NCI-H226 (cell line): ENCODE results near the gene CLDN5.
"Not testable (repeated sequence)": the region's sequence is repeated elsewhere in the genome, so short reads cannot be mapped to it uniquely, and the experiment has no call there.

Experiments used
- DNase-seq: peaks from one replicate; pipeline ENCODE4 v3.0.0-alpha.2; 2015

The CLDN5 gene

GRCh38 chr22:19547620-19548019 lies 23.4 kb upstream of the CLDN5 start:
- DNase-seq, result no peak

- DNase-seq, result no peak
Measured at GRCh38 chr22:19546680-19547079, 22.5 kb upstream of the CLDN5 start.

- no peak for DNase-seq
Measured at GRCh38 chr22:19545935-19546207, 21.7 kb upstream of the CLDN5 start.

DNA sequence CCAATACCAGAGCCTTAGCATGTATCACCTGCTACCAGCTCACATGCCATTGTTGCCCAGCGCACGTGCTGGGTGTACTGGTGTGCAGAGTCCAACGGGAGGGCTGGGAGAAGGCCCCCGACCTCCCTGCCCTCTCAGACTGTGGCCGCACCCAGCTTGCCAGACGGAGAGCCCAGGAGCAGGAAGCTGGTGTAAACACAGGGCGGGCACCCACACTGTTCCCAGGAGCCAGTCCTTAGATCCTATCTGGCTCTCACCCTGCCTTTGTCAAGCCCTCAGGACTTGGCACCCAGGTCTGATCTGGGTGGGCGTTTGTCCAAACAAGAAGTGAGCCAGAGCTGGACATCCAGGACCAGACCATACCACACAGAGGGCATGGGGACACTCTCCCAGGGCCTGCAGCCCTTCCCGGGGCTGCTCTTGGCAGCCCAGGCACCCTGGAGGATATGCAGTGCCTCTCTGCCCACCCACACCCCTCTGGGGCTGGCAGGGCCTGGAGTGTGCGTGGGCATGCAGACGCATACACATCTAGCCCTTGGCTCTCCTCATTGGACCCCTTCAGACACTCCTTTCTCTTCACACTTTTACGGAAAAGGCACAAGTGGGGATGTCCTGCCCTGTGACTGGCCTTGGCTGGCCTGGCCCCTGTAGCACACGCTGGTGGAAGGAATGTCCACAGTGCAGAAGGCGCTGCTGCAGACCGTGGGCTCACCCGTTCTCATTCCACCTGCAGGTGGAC lies 19.9 kb upstream of the CLDN5 start:
- DNase-seq, result no peak

DNA sequence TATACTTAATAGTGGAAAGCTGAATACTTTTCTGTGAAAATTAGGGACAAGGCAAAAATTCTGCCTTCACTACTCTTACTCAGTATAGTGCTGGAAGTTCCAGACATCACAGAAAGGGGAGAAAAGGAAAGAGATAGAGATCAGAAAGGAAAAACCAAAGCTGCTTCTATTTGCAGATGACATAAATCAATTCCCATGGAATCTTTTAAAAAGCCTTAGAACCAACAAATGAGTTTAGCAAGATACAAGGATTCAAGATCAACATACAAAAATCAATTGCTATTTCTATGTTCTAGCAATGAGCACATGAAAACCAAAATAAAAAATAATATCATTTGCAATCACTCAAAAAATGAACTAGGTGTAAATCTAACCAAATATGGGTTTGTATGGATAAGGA lies 16.2 kb upstream of the CLDN5 start:
- no peak for DNase-seq

DNA sequence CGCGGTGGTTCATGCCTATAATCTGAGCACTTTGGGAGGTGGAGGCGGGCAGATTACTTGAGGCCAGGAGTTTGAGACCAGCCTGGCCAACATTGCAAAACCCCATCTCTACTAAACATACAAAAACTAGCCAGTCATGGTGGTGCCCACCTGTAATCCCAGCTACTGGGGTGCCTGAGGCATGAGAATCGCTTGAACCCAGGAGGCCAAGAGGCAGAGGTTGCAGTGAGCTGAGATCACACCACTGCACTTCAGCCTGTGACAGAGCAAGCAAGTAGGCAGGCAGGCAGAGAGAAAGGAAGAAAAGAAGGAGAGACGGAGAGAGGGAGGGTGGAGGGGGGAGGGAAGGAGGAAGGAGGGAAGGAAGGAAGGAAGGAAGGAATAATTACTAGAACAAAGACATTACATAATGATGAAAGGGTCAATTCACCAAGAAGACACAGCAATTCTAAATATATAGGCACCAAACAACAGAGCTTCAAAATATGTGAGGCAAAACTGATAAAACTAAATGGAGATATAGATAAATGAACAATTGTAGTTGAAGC lies 13.8 kb upstream of the CLDN5 start:
- DNase-seq, result no peak

GRCh38 chr22:19536564-19536963 lies 12.4 kb upstream of the CLDN5 start:
- no peak for DNase-seq

GRCh38 chr22:19535001-19535400 lies 10.8 kb upstream of the CLDN5 start:
- DNase-seq, result no peak

- DNase-seq, result no peak
Measured at GRCh38 chr22:19533857-19534256, 9.6 kb upstream of the CLDN5 start.

DNA sequence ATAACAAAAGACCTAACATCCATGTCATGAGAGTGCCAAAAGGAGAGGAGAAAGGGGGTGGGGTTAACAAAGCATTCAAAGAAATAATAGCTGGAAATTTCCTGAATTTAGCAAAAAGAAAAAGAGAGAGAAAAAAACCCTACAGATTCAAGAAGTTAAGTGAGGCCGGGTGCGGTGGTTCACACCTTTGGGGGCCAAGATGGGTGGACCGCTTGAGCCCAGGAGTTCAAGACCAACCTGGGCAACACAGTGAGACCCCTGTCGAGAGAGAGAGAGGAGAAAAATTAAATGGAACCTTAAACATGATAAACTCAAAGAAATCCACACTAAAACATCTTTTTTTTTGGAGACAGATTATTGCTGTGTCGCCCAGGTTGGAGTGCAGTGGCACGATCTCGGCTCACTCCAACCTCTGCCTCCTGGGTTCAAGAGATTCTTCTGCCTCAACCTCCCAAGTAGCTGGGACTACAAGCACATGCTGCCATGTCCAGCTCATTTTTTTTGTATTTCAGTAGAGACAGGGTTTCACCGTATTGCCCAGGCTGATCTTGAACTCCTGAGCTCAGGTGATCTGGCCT lies 8.9 kb upstream of the CLDN5 start:
- DNase-seq, result no peak

GRCh38 chr22:19531327-19531726 lies 7.1 kb upstream of the CLDN5 start:
- DNase-seq, result not testable (repeated sequence)

GRCh38 chr22:19530751-19531150 lies 6.5 kb upstream of the CLDN5 start:
- DNase-seq, result no peak

DNA sequence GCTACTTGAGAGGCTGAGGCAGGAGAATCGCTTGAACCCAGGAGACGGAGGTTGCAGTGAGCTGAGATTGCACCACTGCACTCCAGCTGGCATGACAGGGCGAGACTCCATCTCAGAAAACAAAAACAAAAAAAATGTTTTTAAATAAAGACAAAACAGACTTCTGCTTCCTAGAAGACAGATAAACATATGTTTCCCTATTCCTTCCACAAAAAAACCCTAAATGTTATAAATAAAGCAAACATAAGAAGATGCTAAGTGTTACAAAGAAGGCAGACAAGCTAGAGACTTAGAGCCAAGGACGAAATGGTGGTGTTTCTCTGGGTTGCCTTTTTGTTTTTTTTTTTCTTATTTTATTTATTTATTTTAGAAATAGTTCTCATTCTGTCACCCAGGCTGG lies 5.6 kb upstream of the CLDN5 start:
- DNase-seq, result no peak

DNA sequence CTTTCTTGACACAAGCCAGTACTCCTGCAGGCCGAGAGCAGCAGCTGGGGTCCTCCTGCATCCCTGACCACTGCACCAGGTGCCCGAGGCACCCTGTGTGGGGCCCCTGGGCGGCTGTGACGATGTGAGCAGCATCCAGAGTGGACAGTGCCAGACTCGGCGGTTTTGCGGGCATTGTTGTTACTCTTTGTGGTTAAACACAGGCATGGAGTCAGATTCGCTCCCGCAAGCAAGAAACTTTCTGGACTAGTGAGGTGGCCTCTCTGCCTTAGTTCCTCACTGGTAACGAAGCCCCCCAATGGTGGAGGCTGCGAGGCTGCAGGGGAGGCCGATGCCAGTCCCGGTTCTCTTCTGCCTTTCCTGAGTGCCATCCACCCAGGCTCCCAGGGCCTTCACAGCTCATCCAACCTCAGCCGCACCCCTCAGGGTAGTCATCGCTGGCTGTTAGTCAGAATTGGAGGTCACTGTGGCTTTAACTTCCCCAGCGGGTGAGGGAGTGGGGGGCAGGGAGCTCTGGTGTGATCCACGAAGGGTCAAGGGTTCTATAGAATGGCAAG lies 3.7 kb upstream of the CLDN5 start:
- DNase-seq, result no peak

DNA sequence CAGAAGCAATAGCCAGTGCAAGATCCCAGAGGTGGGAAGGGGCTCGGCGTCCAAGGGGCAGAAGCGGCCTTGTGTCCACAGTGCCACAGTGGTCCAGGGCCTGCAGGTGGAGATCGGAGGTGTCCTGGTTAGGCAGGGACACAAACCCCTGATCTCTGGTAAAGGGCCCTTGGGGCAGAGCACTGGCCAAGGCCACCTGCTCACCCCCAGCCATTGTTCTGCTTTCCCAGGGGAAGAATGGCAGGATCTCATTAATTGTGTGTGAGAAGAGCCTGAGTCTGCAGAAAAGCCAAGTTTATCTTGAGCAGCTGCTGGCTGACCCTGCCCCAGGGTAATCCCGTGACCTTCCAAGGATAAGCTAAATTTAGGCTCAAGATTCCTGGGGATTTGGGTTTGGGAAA lies 3.1 kb upstream of the CLDN5 start:
- DNase-seq, result no peak

- no peak for DNase-seq
Measured at GRCh38 chr22:19526702-19527111, 2.5 kb upstream of the CLDN5 start.

GRCh38 chr22:19526076-19526701 lies 2.0 kb upstream of the CLDN5 start:
- DNase-seq, result no peak

DNA sequence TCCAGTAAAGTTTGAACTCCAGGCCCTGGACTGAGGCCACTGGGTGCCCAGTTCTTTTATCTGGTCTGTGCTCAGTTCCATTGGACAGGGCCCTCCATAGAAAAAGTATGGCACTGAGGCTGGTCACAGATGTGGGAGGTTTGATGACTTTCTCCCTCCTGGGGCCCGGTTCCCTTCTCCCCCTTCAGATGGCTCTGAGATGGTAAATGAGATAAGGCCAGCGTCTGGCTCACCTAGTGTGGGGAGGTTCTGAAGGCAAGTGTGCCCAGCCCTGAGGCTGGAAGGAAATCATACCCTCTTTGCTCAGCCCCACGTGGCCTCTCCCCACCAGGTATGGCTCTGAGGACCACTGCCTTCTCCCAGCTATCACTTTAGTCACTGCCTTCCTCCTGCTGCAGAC lies 1.5 kb upstream of the CLDN5 start:
- DNase-seq, result no peak

DNA sequence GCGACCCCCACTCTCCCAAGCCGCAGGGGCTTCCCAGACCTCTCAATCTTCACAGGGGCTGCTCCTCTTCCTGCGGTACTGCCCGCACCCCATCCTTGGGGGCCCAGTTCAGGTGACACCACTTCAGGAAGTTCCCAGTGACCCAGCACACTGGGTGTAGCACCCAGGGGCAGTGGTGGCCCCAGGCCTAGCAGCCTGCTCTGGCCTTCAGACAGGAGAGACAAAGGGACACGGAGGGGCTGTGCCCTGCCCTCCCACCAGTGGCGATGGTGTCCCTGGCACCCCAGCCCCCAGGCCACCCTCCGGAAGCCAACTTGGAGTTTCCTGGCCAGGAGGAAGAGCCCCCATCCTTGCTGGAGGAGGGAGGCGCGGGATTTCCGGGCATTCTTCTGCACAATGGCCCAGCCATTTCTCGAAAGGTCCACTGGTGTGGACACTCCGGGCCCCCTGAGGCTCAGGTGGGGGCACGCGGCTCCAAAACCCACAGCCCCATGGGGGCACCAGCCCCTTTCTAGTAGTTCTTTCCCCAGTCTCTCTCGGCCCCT lies 978 bp upstream of the CLDN5 start:
- no peak for DNase-seq

DNA sequence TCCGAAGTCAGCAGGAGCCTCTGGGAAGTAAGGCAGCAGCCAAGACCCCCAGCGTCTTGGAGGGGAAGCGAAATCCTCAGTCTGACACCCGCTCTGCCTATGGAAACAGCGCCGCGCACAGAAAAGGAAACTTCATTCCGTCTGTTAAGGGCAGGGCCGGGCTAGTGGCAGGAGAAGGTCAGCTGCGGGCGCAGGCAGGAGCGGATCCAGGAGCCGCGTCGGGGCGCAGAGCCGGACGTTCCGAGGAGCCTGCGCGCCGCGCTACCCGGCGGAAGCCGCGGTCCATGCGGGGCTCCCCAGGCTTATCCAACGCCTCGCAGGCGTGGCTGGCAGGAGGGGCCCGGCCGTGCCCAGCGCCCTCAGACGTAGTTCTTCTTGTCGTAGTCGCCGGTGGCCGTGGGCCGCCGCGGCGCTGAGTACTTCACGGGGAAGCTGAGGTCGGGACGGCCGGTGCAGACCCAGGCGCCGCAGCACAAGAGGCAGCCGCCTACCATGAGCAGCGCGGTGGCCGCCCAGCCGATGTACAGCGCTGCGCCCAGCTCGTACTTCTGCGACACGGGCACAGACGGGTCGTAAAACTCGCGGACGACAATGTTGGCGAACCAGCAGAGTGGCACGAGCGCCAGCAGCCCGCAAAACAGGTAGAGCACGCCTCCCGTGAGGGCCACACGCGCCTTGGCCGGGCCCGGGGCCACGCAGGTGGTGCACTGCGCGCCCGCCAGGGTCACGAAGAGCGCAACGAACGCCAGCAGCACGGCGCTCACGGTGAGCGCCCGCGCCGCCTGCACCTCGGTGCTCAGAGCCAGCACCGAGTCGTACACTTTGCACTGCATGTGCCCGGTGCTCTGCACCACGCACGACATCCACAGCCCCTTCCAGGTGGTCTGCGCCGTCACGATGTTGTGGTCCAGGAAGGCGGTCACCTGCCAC lies 705 bp downstream of the CLDN5 start:
- no peak for DNase-seq

DNA sequence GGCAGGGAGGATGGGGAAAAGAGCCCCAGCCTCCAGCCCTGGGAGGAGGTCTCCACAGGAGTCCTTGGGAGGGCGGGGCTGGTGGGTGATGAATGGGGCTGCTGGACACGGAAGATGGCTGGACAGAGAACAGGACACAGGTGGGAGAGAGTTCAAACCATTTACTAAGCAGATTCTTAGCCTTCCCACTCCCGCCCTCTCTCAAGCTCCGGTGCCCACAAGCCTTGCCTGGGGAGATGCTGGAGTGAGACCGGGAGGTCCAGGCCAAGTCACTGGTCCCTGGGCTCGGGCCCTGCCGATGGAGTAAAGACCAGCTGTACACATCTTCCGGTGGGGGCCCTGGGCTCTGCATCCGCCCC lies 1.4 kb downstream of the CLDN5 start:
- no peak for DNase-seq

GRCh38 chr22:19522190-19522880 lies 1.9 kb downstream of the CLDN5 start:
- DNase-seq, result no peak
